ENCODE data around the gene ADSL.

DNA sequence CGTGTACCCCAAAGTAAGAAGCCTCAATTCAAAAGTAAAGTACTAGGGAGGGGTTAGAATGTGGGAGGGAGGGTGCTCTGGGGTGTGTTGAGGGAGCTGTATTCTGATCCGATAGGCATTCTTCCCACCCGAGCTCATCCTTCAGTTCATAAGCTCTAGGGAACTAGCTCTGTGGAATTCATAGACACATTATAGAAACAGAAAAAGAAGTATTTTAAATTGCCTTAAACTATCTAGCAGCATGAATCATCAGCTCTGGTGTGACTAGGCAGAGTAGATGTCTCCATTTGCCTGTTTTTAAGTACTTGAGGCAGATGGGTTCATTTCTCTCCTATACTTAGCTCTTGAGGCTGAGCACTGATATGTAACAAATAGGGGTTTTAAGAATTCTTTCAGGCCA lies 16.8 kb downstream of the ADSL start:
- TF ChIP-seq, protein P1, sequence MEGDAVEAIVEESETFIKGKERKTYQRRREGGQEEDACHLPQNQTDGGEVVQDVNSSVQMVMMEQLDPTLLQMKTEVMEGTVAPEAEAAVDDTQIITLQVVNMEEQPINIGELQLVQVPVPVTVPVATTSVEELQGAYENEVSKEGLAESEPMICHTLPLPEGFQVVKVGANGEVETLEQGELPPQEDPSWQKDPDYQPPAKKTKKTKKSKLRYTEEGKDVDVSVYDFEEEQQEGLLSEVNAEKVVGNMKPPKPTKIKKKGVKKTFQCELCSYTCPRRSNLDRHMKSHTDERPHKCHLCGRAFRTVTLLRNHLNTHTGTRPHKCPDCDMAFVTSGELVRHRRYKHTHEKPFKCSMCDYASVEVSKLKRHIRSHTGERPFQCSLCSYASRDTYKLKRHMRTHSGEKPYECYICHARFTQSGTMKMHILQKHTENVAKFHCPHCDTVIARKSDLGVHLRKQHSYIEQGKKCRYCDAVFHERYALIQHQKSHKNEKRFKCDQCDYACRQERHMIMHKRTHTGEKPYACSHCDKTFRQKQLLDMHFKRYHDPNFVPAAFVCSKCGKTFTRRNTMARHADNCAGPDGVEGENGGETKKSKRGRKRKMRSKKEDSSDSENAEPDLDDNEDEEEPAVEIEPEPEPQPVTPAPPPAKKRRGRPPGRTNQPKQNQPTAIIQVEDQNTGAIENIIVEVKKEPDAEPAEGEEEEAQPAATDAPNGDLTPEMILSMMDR (IDR thresholded peaks at IDR 0.05): no peak
- no peak for TF ChIP-seq POLR2A (IDR thresholded peaks at IDR 0.05)

Data from lower leg skin (tissue), 3 donors.